ENCODE results near the gene PDE4D. TPM values are rescaled to one million over a fixed set of nuclear protein-coding genes. Genes with fewer than 3 reads are reported as not detected.
"Not testable (repeated sequence)": the region's sequence is repeated elsewhere in the genome, so short reads cannot be mapped to it uniquely, and the experiment has no call there.

The PDE4D gene
- total RNA-seq, 1 donor from 2014 or later, result 2.3 TPM

- Mint-ChIP-seq H3K4me1 (no peaks in the 10 kb centered on the region), H3K27ac (no peak overlapping the region), H3K27me3 (ENCODE audit: insufficient read depth, low read depth) (no peaks in the 10 kb centered on the region), H3K36me3 (no peaks in the 10 kb centered on the region), H3K4me3 (no peak overlapping the region), H3K9me3 (no peaks in the 10 kb centered on the region)
- H3K36me3 ChIP-seq, result no peaks in the 10 kb centered on the region
- H3K79me2 ChIP-seq (ENCODE audit: low read depth), result no peaks in the 10 kb centered on the region
- no peak overlapping the region for H3K9ac ChIP-seq
- H3K4me1 ChIP-seq, result no peaks in the 10 kb centered on the region
- TF ChIP-seq EZH2 (IDR thresholded peaks at IDR 0.05), result no peak
- TF ChIP-seq EZH2phosphoT487 (IDR thresholded peaks at IDR 0.05), result no peak
- peak; percentile 91 for TF ChIP-seq CTCF (IDR thresholded peaks at IDR 0.05)
- peak overlapping the region; percentile 11 for H2AFZ ChIP-seq (replicated peaks)
- peak; percentile 71 for DNase-seq (ENCODE audit: low spot score)
- H3K9me3 ChIP-seq (ENCODE audit: low read depth), result no peaks in the 10 kb centered on the region
- H3K4me2 ChIP-seq, result no peak overlapping the region
- no peak overlapping the region for H3K4me3 ChIP-seq
- no peaks in the 10 kb centered on the region for H3K27me3 ChIP-seq
- H3K27ac ChIP-seq, result no peak overlapping the region
- H3F3A ChIP-seq (ENCODE audit: low read depth), result no peaks in the 10 kb centered on the region
- H4K20me1 ChIP-seq (ENCODE audit: low read depth), result no peaks in the 10 kb centered on the region
These were observed 220.0 kb downstream of the PDE4D start for GRCh38 chr5:59673438-59674058.

GRCh38 chr5:59666440-59667068 lies 227.0 kb downstream of the PDE4D start:
- Histone ChIP-seq H3K36me3 (no peaks in the 10 kb centered on the region), H3K79me2 (ENCODE audit: low read depth) (no peaks in the 10 kb centered on the region), H3K4me1 (peaks cover 6% of the 10 kb centered on the region), H2AFZ (replicated peaks) (no peak overlapping the region), H4K20me1 (ENCODE audit: low read depth) (no peaks in the 10 kb centered on the region), H3K4me3 (no peak overlapping the region), H3K27me3 (no peaks in the 10 kb centered on the region), H3F3A (ENCODE audit: low read depth) (no peaks in the 10 kb centered on the region), H3K9ac (no peak overlapping the region), H3K27ac (no peak overlapping the region), H3K9me3 (ENCODE audit: low read depth) (no peaks in the 10 kb centered on the region), H3K4me2 (no peak overlapping the region)
- no peak overlapping the region for H3K27ac Mint-ChIP-seq
- DNase-seq (ENCODE audit: low spot score), result no peak
- H3K27me3 Mint-ChIP-seq (ENCODE audit: insufficient read depth, low read depth), result no peaks in the 10 kb centered on the region
- H3K4me1 Mint-ChIP-seq, result peaks cover 12% of the 10 kb centered on the region
- TF ChIP-seq EZH2 (IDR thresholded peaks at IDR 0.05) (no peak), EZH2phosphoT487 (IDR thresholded peaks at IDR 0.05) (no peak)
- H3K9me3 Mint-ChIP-seq, result no peaks in the 10 kb centered on the region
- H3K36me3 Mint-ChIP-seq, result no peaks in the 10 kb centered on the region
- H3K4me3 Mint-ChIP-seq, result no peak overlapping the region

GRCh38 chr5:59665832-59666203 lies 227.7 kb downstream of the PDE4D start:
- H3K4me3 ChIP-seq; H3K27ac Mint-ChIP-seq; H3K4me1 ChIP-seq; H2AFZ ChIP-seq (replicated peaks); DNase-seq (ENCODE audit: low spot score); H3F3A ChIP-seq (ENCODE audit: low read depth); H3K9ac ChIP-seq; H3K27me3 Mint-ChIP-seq (ENCODE audit: insufficient read depth, low read depth); H3K4me3 Mint-ChIP-seq; H3K36me3 ChIP-seq; H3K36me3 Mint-ChIP-seq; H3K9me3 ChIP-seq (ENCODE audit: low read depth); H4K20me1 ChIP-seq (ENCODE audit: low read depth); H3K4me2 ChIP-seq; H3K79me2 ChIP-seq (ENCODE audit: low read depth); H3K27me3 ChIP-seq; H3K9me3 Mint-ChIP-seq; H3K27ac ChIP-seq: not testable (repeated sequence)
- peaks cover 15% of the 10 kb centered on the region for H3K4me1 Mint-ChIP-seq

GRCh38 chr5:59665086-59665831 lies 228.3 kb downstream of the PDE4D start:
- Mint-ChIP-seq H3K27ac (no peak overlapping the region), H3K9me3 (no peaks in the 10 kb centered on the region), H3K4me3 (no peak overlapping the region), H3K4me1 (peaks cover 15% of the 10 kb centered on the region), H3K36me3 (no peaks in the 10 kb centered on the region), H3K27me3 (ENCODE audit: insufficient read depth, low read depth) (no peaks in the 10 kb centered on the region)
- Histone ChIP-seq H3K27me3 (no peaks in the 10 kb centered on the region), H4K20me1 (ENCODE audit: low read depth) (no peaks in the 10 kb centered on the region), H3K4me1 (peaks cover 6% of the 10 kb centered on the region), H2AFZ (replicated peaks) (no peak overlapping the region), H3K9me3 (ENCODE audit: low read depth) (no peaks in the 10 kb centered on the region), H3K4me2 (no peak overlapping the region), H3F3A (ENCODE audit: low read depth) (no peaks in the 10 kb centered on the region), H3K27ac (no peak overlapping the region), H3K9ac (no peak overlapping the region), H3K36me3 (no peaks in the 10 kb centered on the region), H3K79me2 (ENCODE audit: low read depth) (no peaks in the 10 kb centered on the region), H3K4me3 (no peak overlapping the region)
- TF ChIP-seq EZH2phosphoT487 (IDR thresholded peaks at IDR 0.05) (no peak), CTCF (IDR thresholded peaks at IDR 0.05) (no peak), EZH2 (IDR thresholded peaks at IDR 0.05) (no peak)
- no peak for DNase-seq (ENCODE audit: low spot score)

Data from neural progenitor cell (in vitro differentiated cells).